G401.6 (cell line): ENCODE data around the gene UROD.
"Not testable (repeated sequence)": the region's sequence is repeated elsewhere in the genome, so short reads cannot be mapped to it uniquely, and the experiment has no call there.

Source experiments
- FAIRE-seq: peaks from 2 replicates; lab custom pipeline; 2012; peaks lifted over from hg19 to GRCh38; lab: Jason Lieb, UNC

Gene UROD

DNA sequence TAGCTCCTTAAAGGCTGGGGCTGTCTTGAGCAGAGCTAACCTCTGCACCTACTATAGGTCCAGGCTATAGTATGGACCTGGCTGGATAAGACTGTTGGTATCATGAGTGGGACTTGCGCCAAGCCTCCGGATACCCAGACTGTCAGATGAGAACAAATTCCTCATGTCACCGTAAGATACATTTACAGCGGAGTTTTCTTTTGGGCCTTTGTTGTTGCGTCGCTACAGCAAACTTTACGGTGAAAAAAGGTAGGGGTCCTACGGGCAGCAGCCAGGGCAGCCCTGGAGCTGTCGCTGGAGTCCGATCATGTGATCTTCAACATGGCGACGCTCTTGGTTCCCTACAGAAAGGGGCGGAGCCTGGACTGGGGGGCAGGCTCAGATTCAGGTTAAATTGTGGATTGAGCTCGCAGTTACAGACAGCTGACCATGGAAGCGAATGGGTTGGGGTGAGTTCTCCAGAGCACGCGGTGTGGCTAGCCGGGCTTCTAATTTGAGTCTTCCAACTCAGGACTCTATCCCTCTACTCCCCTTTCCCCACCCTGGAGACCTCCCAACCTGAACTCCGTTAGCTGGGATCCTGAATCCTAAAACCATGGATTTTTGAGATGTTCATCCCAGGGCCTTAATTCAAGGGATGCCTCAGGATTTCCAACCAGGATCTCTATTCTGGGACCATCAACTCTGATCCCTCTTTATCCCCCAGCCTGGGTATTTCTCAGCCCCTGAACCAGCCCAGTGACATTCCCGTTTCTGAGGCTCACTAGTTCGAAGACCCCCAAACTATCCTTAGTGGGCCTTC, at the start of gene UROD:
UROD (plus strand) TSS at position 418 of the 802 bp plus-strand sequence; CDS start at position 430, 12 bp downstream.
- peak; percentile 97 for FAIRE-seq

DNA sequence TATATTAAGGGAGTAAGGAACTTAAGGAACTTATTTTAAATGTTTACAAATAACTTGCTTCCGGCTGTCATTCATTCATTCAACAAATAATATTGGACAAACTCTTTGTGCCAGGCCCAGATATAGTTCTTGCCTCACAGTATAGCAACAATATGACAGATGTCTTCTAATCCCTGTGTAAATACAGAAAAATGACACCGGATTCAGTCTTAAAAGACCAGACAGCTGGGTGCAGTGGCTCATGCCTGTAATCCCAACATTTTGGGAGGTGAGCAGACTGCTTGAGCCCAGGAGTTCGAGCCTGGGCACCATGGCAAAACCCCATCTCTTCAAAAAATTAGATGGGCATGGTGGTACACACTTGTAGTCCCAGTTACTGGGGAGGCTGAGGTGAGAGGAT, 49.3 kb upstream of the UROD start:
- FAIRE-seq: no peak

DNA sequence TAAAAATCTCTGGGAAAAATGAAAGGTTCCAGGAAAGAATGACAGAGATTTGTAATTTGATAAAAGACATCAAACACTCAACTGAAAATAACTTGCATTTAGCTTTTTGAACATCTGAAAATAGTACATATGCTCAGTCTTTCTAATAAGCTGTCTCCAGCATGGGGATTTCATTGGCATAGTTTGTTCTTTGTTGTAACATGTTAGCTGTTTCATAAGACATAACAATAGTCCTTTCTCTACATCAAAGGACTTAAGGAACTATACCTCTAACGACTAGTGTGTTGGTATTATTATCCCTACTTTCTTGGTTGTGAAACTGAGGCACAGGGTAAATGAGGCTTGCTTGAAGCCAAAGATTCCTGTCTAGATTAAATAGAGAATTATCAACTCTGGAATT, 47.7 kb upstream of the UROD start:
- no peak for FAIRE-seq

DNA sequence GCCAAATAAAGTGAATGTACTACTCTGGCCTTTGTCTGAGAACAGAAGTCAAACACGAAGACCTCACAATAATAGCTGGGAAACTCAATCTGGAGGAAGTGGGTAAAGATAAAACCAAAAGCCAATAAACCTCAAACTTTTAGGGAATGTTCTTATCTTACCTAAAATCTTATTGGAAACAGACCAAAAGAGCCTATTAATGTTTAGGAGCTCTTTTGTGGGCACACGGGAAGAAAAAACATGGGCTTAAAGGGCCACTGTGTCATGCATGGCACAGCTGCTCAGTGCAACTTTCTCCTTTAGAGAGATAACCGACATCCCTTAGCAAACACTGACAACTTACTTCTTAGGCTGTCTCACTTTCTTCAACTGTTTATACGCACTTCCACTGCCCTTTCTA, 41.7 kb upstream of the UROD start:
- no peak for FAIRE-seq

DNA sequence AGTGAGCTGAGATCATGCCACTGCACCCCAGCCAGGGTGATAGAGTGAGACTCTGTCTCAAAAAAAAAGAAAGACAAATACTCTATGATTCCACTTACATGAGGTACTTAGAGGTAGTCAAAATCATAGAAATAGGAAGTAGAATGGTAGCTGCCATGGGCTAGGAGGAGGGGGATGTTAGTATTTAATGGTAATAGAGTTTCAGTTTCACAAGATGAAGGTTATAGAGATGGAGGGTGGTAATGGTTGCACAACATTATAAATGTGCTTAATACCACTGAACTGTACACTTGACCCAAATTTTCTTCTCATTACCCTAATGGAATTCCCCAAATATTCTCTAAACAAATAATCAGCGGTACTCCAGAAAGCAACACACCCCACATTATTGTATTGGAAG, 38.4 kb upstream of the UROD start:
- FAIRE-seq: no peak

DNA sequence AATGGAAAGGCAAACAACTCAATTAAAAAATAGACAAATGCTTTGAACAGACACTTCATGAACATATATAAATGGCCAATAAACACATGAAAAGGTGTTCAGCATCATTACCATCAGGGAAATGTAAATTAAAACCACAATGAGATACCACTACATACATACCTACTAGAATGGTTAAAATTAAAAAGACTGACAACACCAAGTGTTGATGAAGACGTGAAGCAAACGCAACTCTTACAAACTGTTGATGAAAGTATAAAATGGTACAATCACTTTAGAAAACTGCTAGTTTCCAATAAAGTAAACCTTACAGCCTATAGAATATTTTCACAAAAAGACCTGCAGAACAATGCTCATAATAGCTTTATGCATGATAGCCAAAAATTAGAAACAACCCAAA, 35.8 kb upstream of the UROD start:
- no peak for FAIRE-seq

DNA sequence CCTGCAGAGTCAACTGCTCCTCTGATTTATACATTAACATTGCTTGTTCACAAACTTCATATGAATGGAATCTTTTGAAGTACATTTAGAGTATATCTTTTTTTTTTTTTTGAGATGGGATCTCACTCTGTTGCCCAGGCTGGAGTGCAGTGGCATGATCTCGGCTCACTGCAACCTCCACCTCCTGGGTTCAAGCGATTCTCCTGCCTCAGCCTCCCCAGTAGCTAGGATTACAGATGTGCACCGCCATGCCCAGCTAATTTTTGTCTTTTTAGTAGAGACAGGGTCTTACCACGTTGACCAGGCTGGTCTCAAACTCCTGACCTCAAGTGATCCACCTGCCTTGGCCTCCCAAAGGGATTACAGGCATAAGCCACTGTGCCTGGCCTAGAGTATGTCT, 34.7 kb upstream of the UROD start:
- not testable (repeated sequence) for FAIRE-seq

DNA sequence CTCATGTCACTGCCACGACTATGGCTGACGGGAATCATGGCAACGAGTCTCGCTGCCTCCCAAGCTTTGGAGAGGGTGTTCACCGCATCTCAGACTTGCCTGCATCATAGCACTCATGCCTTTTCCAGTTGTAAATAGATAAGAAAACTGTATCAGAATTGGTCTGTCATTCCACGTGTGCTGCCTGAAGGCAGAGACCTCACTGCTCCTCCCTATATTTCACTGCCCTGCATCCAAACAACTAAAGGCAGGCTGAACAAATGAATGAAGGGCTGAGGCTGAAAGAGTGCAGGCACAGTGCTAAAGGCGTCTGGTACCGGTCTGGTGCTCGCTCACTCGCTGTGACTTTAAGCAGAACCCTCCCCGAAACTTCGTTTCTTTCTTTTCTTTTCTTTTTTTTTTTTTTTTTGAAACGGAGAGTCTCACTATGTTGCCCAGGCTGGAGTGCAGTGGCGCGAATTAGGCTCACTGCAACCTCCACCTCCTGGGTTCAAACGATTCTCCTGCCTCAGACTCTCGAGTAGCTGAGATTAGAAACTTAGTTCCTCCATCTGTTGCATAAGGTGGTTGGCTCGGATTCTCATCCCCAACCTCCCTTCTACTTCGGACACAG, 26.2 kb upstream of the UROD start:
- FAIRE-seq: no peak

DNA sequence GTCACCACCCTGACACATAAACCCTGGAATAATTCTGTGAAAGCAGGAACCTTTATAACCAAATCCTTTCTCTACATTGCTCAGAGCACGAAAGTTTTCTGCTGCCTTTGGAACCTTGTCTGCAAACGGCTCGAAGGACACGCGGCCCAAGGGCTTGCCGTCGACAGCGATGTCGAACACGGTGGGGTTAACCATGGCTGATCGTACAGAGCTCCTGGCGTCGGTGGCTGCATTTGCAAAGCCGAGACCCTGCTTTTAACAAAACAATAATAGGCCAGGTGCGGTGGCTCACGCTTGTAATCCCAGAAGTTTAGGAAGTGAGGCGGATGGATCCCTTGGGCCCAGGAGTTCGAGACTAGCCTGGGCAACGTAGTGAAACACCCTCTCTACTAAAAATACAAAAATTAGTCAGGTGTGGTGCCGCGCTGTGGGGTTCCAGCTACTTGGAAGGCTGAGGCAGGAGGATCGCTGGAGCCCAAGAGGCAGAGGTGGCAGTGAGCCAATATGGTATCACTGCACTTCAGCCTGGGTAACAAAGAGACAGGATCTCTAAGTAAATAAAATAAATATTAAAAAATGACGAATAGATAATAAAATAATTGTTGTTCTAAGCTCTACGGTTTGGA, 23.4 kb upstream of the UROD start:
- no peak for FAIRE-seq

DNA sequence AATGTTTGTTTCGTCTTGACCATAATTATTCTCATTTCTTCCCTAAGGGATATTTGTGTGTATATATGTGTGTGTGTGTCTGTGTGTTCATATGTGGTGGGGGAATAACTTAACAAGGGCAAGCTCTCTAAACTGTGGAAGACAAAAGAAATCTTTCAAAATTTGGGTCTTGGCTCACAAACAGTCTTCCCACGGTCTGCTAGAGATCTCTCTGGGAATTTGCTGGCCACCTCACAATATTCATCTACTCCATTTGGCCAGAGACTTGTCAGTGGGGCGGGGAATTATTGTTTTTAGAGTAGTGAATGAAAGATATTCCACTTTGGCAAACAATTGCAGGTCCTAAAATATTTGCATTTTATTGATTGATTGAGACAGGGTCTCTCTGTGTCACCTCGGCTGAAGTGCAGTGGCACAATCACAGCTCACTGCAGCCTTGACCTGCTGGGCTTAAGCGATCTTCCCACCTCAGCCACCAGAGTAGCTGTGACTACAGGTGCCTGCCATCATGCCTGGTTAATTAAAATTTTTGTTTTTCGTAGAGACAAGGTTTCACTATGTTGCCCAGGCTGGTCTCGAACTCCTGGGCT, 17.6 kb upstream of the UROD start:
- no peak for FAIRE-seq

DNA sequence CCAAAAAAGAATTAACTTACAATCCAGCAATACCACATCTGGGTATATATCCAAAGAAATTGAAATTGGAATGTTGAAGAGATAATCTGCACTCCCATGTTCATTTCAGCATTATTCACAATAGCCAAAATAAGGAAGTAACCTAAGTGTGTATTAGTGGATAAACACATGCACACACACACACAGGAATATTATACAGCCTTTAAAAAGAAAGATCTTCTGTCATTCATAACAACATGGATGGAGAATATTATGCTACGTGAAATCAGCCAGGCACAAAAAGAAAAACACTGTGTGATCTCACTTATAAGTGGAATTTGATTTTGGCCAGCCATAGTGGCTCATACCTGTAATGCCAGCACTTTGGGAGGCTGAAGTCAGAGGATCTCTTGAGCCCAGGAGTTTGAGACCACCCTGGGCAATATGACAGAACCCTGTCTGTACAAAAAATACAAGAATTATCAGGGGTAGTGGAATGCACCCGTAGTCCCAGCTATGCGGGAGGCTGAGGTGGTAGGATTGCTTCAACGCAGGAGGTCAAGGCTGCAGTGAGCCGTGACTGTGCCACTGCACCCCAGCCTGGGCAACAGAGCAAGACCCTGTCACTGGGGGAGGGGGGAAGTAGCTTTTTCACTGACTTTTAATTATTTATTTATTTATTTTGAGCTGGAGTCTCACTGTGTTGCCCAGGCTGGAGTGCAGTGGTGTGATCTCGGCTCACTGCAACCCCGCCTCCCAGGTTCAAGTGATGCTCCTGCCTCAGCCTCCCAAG, 16.4 kb upstream of the UROD start:
- no peak for FAIRE-seq

DNA sequence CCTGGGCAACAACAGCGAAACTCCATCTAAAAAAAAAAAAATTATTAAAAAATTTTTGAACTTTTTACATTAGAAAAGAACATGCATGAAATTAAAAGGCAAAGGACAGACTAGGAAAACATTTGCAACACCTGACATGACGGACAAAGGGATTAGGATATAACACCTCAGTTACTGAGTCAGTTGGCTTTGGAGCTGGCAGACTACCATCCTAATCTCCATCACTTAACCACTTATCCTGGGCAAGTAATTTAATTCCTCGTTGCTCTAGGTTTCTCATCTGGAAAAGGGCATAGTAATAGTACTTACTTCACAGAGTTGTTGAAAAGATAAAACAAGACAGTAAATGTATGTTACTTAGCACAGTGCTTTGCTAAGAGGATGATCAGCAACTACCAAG, 12.8 kb upstream of the UROD start:
- no peak for FAIRE-seq

DNA sequence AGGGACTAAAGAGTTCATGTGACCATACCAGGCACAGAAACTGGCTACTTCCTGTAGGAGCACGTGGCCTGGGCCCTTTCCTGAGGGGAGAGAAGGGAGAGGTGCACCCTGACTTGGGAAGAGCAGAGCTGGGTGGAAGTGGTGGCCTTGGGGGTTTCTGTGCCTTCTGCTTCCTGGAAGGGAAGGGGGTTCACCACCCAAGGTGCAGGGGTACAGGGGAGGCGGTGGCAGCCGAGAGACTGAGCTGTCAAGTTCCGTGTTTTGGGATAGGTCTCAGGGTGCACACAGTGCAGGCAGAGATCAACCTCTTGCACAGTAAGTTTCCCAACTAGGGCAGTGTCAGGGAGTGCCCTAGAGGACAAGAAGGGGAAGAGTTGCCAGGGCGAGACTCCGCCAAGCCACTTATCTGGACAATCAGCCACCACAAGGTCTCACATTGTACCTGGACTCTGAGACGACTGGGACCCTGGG, 11.0 kb upstream of the UROD start:
- no peak for FAIRE-seq

DNA sequence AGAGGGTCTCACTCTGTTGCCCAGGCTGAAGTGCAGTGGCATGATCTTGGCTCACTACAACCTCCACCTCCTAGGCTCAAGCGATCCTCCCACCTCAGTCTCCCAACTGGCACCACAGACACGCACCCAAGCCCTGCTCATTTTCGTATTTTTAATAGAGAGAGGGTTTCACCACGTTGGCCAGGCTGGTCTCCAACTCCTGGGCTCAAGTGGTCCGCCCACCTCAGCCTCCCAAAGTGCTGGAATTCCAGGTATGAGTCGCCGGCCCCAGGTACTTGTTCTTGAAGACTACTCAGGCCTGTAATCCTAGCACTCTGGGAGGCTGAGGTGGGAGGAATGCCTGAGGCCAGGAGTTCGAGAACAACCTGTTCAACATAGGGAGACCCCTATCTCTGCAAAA, 10.5 kb upstream of the UROD start:
- FAIRE-seq: not testable (repeated sequence)

DNA sequence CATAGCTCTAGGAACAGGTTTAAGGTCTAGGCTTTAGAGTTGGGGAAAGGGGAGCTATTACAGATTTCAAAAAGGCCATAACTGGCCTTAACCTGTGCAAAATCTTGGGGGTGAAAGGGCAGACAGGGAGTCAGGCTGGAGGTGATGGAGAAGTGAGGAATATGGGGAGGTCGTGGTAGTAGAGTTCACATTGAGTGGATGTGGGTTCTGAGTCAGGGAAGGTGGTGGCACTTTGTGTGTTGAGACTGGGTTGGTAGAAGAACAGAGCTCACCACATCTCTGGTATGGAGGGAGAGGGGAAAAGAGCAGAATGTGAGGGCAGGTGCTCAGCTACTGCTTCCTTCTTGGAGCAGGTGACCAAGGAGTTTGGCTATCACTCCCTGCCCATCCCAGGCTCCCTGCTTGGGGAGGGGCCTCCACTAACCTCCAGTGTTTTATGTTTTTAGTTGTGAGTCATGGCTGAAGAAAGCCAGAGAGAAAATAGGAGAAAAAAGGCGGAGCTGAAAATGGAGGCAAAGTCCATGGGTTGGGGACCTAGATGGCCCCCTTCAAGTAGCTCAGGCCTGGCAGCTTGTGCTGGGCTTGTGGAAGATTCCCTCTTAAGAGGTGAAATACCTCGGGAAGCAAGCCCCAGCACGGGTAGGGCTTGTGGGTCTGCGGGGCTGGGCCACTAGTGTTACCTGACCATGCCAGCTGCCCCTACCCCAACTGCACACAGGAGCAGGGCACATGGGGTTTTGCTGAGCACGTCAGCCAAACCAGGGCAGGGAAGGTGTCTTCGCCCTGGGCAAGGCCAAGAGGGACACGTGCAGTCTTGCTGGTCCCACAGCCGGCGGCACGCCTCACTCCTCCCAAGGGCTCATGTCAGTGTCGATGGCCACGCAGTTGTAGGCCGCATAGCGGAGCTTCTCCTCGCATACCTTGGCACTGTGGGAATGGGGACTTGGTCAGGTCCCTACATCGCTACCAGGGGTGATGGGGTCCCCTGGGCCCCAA, 9.1 kb upstream of the UROD start:
- FAIRE-seq: no peak

DNA sequence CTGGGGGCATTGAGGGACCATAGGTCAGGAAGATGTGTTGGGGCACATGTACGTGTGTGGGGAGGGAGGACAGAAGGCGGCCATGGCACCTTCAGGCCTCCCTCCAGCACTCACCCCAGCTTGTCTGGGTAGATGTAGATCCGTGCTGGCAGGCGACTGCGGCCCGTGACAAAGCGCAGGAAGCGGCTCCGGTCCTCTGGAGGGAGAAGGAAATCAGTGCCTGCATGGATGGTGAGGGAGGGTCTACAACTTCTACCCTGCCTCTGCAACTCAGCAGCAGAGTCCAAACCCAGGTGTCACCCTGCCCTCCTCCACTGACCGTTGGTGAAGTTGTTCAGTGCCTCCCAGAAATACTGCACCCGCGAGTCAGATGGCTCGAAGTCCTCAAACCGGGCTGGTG, 8.3 kb upstream of the UROD start:
- FAIRE-seq: no peak

DNA sequence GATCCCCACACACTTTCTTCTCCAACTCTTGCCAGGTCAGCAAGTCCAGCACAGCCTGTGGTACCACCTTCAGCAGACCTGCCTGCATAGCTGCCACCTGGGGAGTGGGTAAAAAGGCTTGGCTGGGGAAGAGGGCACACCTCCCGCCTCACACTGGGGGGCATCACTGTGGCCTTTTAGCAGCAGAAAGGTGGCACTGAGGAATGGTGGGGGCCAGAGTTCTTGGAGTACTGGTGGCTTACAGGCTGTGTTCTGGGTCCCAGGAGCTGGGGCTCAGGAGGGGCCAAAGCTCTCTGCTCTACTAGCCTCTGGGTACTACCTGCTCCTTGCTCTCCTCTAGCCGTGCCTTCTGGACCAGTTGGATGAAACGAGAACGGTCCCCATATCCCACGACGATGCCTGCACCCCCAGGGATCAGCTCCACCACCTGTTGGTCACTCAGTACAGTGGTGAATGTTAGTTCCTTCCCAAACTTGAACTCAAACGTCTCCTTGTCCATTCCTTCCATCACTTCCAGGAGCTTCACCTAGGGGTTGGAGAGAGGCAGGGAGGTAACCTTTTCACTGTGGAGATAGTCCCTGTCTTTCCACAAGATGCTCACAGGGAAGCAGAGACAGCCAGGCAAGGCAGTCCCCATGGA, 7.7 kb upstream of the UROD start:
- FAIRE-seq: no peak

DNA sequence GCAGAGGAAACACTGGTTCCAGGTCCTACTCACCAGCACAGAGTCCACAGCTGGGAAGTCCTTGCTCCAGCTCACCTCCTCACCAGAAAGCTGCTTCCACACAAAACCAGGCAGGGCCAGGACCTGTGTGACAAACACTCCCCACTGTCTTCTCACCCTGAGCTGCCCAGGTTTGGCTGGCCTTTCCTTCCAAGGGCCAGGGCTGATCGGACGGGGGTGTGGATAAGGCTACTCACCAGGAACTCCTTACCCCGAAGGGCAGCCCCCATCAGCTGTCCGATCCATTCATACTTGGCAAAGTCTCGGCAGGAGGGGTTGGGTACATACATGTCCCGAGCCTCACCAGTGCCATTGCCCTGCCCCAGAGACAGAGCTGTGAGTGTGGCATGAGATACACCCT, 6.3 kb upstream of the UROD start:
- no peak for FAIRE-seq

DNA sequence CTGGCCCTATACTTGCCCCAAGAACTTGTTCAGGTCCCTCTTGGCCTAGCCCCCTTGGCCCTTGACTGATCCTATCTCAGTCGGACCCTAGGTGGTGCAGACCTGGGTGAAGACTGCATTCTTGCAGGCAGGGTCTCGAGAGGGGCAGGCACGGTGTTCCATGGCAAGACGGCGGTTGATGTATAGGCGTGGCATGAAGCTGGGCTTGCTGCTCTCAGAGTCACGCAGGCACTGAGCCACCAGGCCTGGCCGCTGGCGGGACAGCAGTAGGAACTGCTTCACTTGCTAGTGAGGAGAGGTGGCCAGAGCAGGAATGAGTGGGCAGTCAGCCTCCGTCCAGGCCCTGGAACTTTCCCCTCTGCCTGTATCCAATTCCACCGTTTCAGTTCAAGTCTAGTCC, 4.7 kb upstream of the UROD start:
- no peak for FAIRE-seq

DNA sequence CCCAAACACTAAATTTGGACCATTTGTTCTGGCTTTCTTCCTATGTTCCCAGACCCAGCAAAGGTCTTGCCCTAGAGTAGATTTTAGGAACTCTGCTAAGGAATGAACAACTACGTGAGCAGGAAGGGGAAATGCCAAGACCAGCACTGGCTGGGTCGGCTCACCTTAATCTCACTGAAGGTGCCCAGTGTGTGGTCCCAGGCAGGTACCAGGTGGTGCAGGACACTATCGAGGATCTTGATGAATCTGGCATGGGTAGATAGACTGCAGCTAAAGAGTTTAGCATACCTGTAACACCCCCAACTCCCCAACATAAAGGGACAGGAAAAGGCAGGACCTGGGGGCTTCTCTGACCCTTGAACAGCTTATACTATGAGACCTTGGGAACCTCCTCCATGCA, 4.0 kb upstream of the UROD start:
- no peak for FAIRE-seq

DNA sequence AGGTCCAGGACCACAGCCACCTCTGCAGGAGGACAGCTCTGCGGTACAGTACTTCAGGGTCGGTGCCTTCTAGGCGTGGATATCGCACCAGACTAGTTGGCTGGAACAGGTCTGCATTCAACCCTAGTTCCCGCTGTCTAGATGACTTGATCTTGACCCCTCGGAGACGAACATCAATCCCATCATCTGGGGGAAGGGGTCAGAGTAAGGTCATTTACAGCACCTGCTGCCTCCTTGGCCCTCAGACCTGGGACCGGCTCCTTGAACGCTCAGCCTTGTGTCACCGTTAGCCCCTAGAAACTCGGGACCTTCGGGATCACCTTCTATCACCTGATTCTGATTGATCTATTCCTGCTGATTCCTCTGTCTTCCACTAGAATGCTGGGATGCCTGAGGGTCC, 3.5 kb upstream of the UROD start:
- FAIRE-seq: no peak
